ENCODE measurements around the gene SLC25A6. TPM values are rescaled to one million over a fixed set of nuclear protein-coding genes. Genes with fewer than 3 reads are reported as not detected.

Gene SLC25A6
- polyA plus RNA-seq, 3 donors = 442 to 769 (median 449) TPM

GRCh38 chrX:1433646-1434357 lies 41.9 kb upstream of the SLC25A6 start:
- Histone ChIP-seq H3K4me3 (replicated peaks in 1 of 3; ENCODE audit: low read depth in 2 of 3, low read length in 3 of 3) (no peak overlapping the region), H3K27ac (ENCODE audit: low read depth in 1 of 2, low read length in 2 of 2) (no peak overlapping the region), H3K4me2 (replicated peaks; ENCODE audit: extremely low read depth, low read length, poor library complexity, severe bottlenecking) (no peak overlapping the region), H3K36me3 (replicated peaks in 1 of 2; ENCODE audit: control insufficient read depth in 1 of 2, insufficient read depth in 2 of 2, low read length in 2 of 2) (peaks cover 4 to 32% of the 10 kb centered on the region in 2 donors), H4K20me1 (ENCODE audit: insufficient read depth, low read length) (no peaks in the 10 kb centered on the region), H3K4me1 (ENCODE audit: control insufficient read depth in 1 of 2, insufficient read depth in 2 of 2, low read length in 2 of 2) (no peaks in the 10 kb centered on the region), H2AFZ (ENCODE audit: insufficient read depth, low read depth, low read length, poor library complexity, severe bottlenecking) (no peak overlapping the region), H3K79me2 (ENCODE audit: insufficient read depth, low read length) (no peaks in the 10 kb centered on the region), H3K9ac (ENCODE audit: insufficient read depth, low read length, poor library complexity, severe bottlenecking) (no peak overlapping the region), H3K27me3 (ENCODE audit: control insufficient read depth in 2 of 2, insufficient read depth in 2 of 2, low read length in 2 of 2) (no peaks in the 10 kb centered on the region), H3K9me3 (replicated peaks in 1 of 2; ENCODE audit: control insufficient read depth in 1 of 2, insufficient read depth in 1 of 2, low read length in 2 of 2) (peaks cover 1 to 10% of the 10 kb centered on the region in 2 donors)
- 96% methylated on average over 14 of the region's 19 CpGs for WGBS (ENCODE audit: insufficient coverage)
- Mint-ChIP-seq H3K27me3 (ENCODE audit: low read depth in 3 of 3) (peaks cover 0 to 4% (median 1%) of the 10 kb centered on the region in 3 donors), H3K27ac (peak overlapping the region in 2 of 7 donors; percentile 44 to 61), H3K36me3 (peaks cover 40 to 54% of the 10 kb centered on the region in 2 donors), H3K4me1 (no peaks in the 10 kb centered on the region), H3K4me3 (no peak overlapping the region), H3K9me3 (peaks cover 0 to 13% (median 5%) of the 10 kb centered on the region in 7 donors)
- DNase-seq = no peak
- TF ChIP-seq CTCF (IDR thresholded peaks at IDR 0.05) = no peak
- intact Hi-C loops (cut with micrococcal nuclease) = no loop called here

GRCh38 chrX:1430451-1430850 lies 38.5 kb upstream of the SLC25A6 start:
- no peak for DNase-seq
- H3K9me3 Mint-ChIP-seq = peaks cover 0 to 7% (median 2%) of the 10 kb centered on the region in 7 donors
- H2AFZ ChIP-seq (ENCODE audit: insufficient read depth, low read depth, low read length, poor library complexity, severe bottlenecking) = no peak overlapping the region
- no peaks in the 10 kb centered on the region for H3K27me3 ChIP-seq (ENCODE audit: control insufficient read depth in 2 of 2, insufficient read depth in 2 of 2, low read length in 2 of 2)
- H3K27ac Mint-ChIP-seq = no peak overlapping the region
- no peak overlapping the region for H3K27ac ChIP-seq (ENCODE audit: low read depth in 1 of 2, low read length in 2 of 2)
- no peak overlapping the region for H3K4me2 ChIP-seq (replicated peaks; ENCODE audit: extremely low read depth, low read length, poor library complexity, severe bottlenecking)
- H3K79me2 ChIP-seq (ENCODE audit: insufficient read depth, low read length) = no peaks in the 10 kb centered on the region
- peaks cover 0 to 7% of the 10 kb centered on the region in 2 donors for H3K9me3 ChIP-seq (replicated peaks in 1 of 2; ENCODE audit: control insufficient read depth in 1 of 2, insufficient read depth in 1 of 2, low read length in 2 of 2)
- peaks cover 0 to 2% (median 1%) of the 10 kb centered on the region in 3 donors for H3K27me3 Mint-ChIP-seq (ENCODE audit: low read depth in 3 of 3)
- H3K36me3 Mint-ChIP-seq = peaks cover 34 to 53% of the 10 kb centered on the region in 2 donors
- no peak for TF ChIP-seq CTCF (IDR thresholded peaks at IDR 0.05)
- intact Hi-C loops (cut with micrococcal nuclease) = no loop called here
- H3K4me1 ChIP-seq (ENCODE audit: control insufficient read depth in 1 of 2, insufficient read depth in 2 of 2, low read length in 2 of 2) = no peaks in the 10 kb centered on the region
- WGBS (ENCODE audit: insufficient coverage) = 92% methylated on average over 5 of the region's 10 CpGs
- H3K4me3 Mint-ChIP-seq = no peak overlapping the region
- no peaks in the 10 kb centered on the region for H3K4me1 Mint-ChIP-seq
- no peak overlapping the region for H3K4me3 ChIP-seq (replicated peaks in 1 of 3; ENCODE audit: low read depth in 2 of 3, low read length in 3 of 3)
- no peaks in the 10 kb centered on the region for H4K20me1 ChIP-seq (ENCODE audit: insufficient read depth, low read length)
- no peak overlapping the region for H3K9ac ChIP-seq (ENCODE audit: insufficient read depth, low read length, poor library complexity, severe bottlenecking)
- H3K36me3 ChIP-seq (replicated peaks in 1 of 2; ENCODE audit: control insufficient read depth in 1 of 2, insufficient read depth in 2 of 2, low read length in 2 of 2) = peaks cover 9 to 21% of the 10 kb centered on the region in 2 donors

All from CD14-positive monocyte (primary cell).